ENCODE results near the gene TMEM267. TPM values are rescaled to one million over a fixed set of nuclear protein-coding genes. Genes with fewer than 3 reads are reported as not detected.
"Not testable (repeated sequence)": the region's sequence is repeated elsewhere in the genome, so short reads cannot be mapped to it uniquely, and the experiment has no call there.

Gene TMEM267
- polyA plus RNA-seq, 3 donors = 20.0 to 20.7 (median 20.2) TPM

- not testable (repeated sequence) for DNase-seq (ENCODE audit: low read depth in 3 of 3, low spot score in 2 of 3)
Observed at GRCh38 chr5:43465455-43465854, 18.2 kb downstream of the TMEM267 start.

DNA sequence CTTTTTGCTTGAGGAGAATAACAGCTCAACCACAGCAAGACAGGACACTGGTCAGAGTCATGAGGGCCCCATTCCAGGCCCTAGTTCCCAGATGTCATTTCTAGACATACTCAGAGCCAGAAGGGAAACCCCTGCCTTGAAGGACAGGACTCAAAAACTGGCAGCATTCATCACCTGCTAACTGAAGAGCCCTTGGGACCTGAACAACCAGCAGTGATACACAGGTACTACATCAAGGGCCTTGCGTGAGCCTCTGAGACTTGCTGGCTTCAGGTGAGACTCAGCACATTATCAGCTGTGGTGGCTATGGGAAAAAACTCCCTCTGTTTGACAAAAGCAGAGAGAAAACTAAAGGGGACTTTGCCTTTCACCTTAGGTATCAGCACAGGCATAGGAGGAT is 22.6 kb downstream of the TMEM267 start:
- DNase-seq (ENCODE audit: low read depth in 3 of 3, low spot score in 2 of 3) = no peak

GRCh38 chr5:43456556-43456955 is 27.1 kb downstream of the TMEM267 start:
- DNase-seq (ENCODE audit: low read depth in 3 of 3, low spot score in 2 of 3) = no peak

GRCh38 chr5:43441575-43441974 is 42.1 kb downstream of the TMEM267 start:
- DNase-seq (ENCODE audit: low read depth in 3 of 3, low spot score in 2 of 3) = not testable (repeated sequence)

- no peak for DNase-seq (ENCODE audit: low read depth in 3 of 3, low spot score in 2 of 3)
Observed at GRCh38 chr5:43437062-43437660, 46.5 kb downstream of the TMEM267 start.

- DNase-seq (ENCODE audit: low read depth in 3 of 3, low spot score in 2 of 3) = no peak
Observed at GRCh38 chr5:43433382-43433781, 50.3 kb downstream of the TMEM267 start.

GRCh38 chr5:43432486-43433375 is 50.9 kb downstream of the TMEM267 start:
- no peak for DNase-seq (ENCODE audit: low read depth in 3 of 3, low spot score in 2 of 3)

DNA sequence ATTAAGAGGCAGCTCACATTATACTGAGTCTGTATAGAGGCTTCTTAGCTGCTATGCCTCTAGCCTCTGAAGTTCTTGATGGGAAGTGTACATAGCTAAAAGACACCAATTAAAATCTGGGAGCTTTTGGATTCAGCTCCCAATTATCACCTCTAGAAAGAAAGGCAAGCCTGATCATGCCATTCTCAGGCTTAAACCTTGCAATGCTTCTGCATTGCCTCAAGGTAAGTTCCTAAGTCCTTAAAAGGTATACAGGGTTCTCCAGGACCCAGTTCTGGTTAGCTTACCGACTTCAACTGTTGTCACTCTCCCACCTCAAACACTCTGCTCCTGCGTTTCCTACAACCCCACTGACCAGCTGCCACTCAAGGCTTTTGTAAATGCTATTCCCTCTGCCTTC is 54.0 kb downstream of the TMEM267 start:
- no peak for DNase-seq (ENCODE audit: low read depth in 3 of 3, low spot score in 2 of 3)

GRCh38 chr5:43429016-43429415 is 54.6 kb downstream of the TMEM267 start:
- no peak for DNase-seq (ENCODE audit: low read depth in 3 of 3, low spot score in 2 of 3)

GRCh38 chr5:43427306-43427705 is 56.4 kb downstream of the TMEM267 start:
- no peak for DNase-seq (ENCODE audit: low read depth in 3 of 3, low spot score in 2 of 3)

DNA sequence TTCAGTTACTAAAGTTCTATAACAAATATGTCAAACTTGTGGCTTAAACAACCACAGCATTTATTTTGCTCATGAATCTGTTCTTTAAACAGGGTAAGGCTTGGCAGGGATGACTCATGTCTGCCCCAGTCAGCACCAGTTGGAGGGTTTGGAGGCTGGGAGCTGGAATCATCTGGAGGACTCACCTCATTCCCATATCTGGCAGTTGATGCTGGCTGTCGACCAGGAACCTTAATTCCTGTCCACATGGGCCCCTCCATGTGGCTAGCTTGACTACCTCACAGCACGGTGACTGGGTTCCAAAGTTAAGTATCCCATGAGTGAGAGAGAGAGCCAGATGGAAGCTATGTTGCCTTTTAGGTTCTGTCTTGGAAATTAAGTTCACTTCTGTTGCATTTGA is 57.7 kb downstream of the TMEM267 start:
- DNase-seq (ENCODE audit: low read depth in 3 of 3, low spot score in 2 of 3) = no peak

- not testable (repeated sequence) for DNase-seq (ENCODE audit: low read depth in 3 of 3, low spot score in 2 of 3)
Observed at GRCh38 chr5:43423086-43423485, 60.6 kb downstream of the TMEM267 start.

DNA sequence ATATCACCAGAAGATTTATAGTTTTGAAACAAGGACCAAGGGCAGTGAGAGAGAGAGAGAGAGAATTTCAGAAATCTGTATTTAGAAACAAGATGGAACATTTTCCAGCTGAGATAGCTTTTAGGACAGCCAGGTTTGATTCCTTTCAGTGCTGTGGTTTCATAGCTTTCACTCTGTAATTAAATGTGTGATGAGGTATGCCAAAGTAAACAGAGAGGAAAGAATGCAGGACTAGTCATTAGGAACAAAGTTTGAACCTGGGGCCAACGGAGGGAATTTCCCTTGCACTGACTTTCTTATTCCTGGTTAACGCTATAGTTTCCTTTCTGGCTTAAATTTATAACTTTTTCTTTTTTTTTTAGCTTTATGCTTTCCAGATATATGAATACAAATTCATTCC is 61.5 kb downstream of the TMEM267 start:
- peak in 2 of 3 donors; percentile 34 to 51 for DNase-seq (ENCODE audit: low read depth in 3 of 3, low spot score in 2 of 3)

GRCh38 chr5:43421450-43422133 is 62.1 kb downstream of the TMEM267 start:
- no peak for DNase-seq (ENCODE audit: low read depth in 3 of 3, low spot score in 2 of 3)

DNA sequence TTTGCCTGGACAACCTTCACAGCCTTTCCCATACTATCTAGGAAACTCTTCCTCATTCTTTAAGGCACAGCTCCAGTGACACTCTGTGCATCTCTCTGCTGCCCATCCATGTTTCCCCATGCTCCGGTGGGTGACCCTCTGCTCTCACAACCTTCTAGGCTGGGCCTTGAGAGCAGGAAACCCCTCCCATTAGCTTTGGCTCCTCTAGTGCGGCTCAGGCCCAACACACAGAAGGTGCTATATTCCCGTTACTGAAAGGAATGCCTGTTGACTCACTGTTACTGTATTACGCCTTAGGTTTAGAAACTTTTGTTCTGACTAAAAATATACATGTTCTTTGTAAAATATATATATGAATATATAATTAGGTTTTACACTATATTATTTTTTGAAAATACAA is 63.4 kb downstream of the TMEM267 start:
- no peak for DNase-seq (ENCODE audit: low read depth in 3 of 3, low spot score in 2 of 3)

DNA sequence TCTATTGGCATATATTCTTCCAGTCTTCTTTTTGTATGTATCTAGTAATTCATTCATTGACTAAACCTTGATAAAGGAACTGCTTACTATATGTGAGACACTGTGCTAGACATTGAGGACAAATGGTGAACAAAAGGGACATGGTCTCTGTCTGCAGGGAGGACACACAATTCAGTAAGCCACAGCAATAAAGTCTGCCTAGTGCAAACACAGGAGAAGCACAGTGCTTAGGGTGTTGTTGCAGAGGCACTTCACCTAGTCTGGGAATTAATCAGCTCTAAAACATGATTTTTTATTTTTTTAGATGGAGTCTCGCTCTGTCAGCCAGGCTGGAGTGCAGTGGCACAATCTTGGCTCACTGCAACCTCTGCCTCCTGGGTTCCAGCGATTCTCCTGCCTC is 65.1 kb downstream of the TMEM267 start:
- DNase-seq (ENCODE audit: low read depth in 3 of 3, low spot score in 2 of 3) = no peak

DNA sequence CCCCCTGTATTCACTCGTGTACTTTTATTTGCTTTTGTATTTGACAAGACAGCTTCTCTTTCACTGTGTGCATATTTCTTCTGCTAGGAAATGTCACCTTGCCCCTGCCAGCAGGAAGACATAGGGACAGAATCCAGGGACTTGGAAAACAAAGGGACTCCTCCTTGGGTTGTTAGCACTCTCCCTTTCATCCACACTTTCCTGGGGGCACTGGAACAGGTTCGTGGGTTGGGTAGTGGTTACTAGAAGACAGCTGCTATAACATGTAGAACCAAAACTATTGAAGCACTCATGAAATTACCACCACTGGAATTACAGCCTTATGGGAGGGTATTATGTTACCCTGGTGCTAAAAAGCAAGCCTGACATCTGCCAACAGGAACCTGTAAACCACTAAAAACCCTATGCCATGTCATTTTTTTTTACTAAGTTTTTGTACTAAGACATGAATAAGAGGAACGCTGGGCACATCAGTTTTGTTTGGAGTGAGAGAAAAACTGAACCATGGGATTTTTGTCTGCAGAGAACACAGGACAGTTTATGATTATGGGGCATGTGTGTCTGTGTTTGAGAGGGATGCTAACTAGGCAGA is 66.8 kb downstream of the TMEM267 start:
- DNase-seq (ENCODE audit: low read depth in 3 of 3, low spot score in 2 of 3) = no peak

DNA sequence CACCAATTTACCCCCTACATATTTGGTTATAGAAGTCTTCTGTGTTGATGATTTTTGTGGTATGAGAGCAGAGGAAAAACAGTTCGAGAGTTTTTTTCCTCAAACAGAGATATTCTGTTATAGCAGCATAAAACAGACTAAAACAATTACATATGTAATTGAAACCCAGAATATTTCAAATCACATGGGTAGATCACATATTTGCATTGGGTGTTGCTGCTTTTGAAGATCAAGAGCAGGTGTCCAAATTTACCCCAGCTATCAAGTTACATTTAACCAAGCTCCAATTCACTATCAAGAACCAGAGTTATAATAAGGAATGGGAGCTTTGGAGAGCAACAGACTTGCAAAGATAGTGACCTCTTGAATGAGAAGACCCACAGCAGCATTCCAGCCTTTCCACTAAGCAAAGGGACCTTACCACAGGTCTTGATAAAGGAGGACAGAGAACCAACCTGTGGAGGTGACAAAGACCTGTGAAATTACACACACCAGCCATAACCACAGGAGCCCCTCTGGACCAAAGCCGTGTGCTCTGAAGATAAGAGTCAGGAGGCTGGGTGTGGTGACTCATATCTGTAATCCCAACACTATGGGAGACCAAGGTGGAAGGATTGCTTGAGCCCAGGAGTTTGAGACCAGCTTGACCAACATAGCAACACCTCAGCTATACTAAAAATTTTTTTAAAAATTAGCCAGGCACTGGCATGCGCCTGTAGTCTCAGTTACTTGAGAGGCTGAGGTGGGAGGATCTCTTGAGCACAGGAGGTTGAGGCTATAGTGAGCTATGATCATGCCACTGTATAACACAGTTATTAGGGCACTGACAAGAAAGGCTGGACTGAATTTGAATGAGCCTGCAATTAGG is 67.5 kb downstream of the TMEM267 start:
- no peak for DNase-seq (ENCODE audit: low read depth in 3 of 3, low spot score in 2 of 3)

- no peak for DNase-seq (ENCODE audit: low read depth in 3 of 3, low spot score in 2 of 3)
Observed at GRCh38 chr5:43413966-43414365, 69.7 kb downstream of the TMEM267 start.

- no peak for DNase-seq (ENCODE audit: low read depth in 3 of 3, low spot score in 2 of 3)
Observed at GRCh38 chr5:43412644-43413043, 71.0 kb downstream of the TMEM267 start.
